Activated gamma-delta T cell (primary cell): ENCODE results near the gene TBXAS1.
"Not testable (repeated sequence)": the region's sequence is repeated elsewhere in the genome, so short reads cannot be mapped to it uniquely, and the experiment has no call there.

ENCODE experiments used
- DNase-seq: peaks from one replicate; lab custom pipeline; 2025; lab: John Stamatoyannopoulos, UW

The TBXAS1 gene

GRCh38 chr7:139827042-139827441 is 2.0 kb upstream of the TBXAS1 start:
- DNase-seq: no peak

DNA sequence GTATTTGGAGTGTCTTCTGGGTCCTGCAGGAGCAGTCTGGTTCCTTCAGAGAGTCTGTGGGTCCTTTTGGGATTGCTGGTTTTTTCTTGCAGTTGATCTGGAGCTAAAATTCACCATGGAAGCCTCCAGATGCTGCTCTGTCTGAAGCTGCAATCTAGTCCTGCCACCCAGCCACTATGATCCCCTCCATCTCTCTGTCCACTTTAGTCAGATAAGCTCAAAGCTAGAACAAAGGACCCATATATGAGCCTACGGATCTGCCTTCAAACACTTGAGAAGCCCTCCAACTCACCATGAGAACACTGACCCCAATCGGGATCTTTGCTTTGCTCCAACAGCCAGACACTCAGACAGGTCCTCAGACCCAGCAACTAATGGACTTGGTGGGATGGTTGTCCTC is 618 bp upstream of the TBXAS1 start:
- DNase-seq: no peak

GRCh38 chr7:139829775-139830117 is 682 bp downstream of the TBXAS1 start:
- DNase-seq: no peak

- no peak for DNase-seq
These were observed 1.2 kb downstream of the TBXAS1 start for GRCh38 chr7:139830292-139830691.

GRCh38 chr7:139830782-139831501 is 1.9 kb downstream of the TBXAS1 start:
- DNase-seq: no peak

DNA sequence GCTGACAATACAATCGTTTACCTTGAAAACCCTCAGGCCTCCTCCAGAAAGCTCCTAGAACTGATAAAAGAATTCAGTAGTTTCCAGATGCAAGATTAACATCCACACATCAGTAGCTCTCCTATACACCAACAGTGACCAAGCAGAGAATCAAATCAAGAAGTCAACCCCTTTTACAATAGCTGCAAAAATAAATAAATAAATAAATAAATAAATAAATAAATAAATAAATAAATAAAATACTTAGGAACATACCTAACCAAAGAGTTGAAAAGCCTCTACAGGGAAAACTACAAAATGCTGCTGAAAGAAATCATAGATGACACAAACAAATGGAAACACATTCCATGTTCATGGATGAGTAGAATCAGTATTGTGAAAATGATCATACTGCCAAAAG is 6.8 kb downstream of the TBXAS1 start:
- not testable (repeated sequence) for DNase-seq

GRCh38 chr7:139837291-139837690 is 8.2 kb downstream of the TBXAS1 start:
- not testable (repeated sequence) for DNase-seq

DNA sequence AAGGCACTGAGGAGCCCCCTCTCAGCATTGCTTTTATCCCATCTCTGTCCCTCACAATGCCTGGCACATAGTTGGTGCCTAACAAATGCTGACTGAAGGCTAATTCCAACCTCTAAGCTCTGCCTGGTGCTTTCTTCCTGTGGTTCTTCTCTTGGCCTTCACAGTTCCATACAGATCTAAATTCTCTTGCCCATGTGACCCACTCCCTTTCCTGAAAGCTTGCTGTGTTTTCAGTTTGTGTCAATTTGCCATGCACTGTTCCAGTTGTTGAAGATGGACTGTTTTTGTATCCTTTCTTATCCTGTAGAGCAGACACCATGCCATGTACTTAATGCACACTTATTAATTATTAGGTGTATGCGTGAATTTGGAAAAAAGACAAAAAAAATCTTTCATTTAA is 9.2 kb downstream of the TBXAS1 start:
- DNase-seq: no peak

GRCh38 chr7:139838876-139839275 is 9.8 kb downstream of the TBXAS1 start:
- no peak for DNase-seq

DNA sequence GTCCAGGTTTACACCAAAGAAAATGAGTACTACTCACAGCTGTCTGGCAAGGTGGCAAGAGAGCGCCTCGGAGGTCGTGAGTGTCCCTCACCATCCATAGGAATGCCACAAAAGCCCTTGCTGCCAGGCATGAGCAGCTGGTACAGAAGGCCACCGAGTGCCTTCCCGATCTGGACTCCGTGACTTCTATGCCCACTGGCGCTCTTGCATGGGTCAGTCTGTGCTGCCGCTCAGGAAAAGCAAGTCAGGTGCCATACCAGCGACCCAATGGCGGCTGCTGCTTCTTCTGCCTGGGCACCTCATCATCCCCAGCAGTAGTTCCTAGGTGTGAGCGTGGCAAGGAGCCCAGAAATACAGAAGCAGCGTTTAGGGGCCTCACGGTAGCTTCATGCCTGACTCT is 11.7 kb downstream of the TBXAS1 start:
- DNase-seq: no peak

- DNase-seq: no peak
These were observed 13.5 kb downstream of the TBXAS1 start for GRCh38 chr7:139842401-139843210.

GRCh38 chr7:139843211-139843537 is 14.1 kb downstream of the TBXAS1 start:
- not testable (repeated sequence) for DNase-seq

GRCh38 chr7:139844779-139845442 is 15.8 kb downstream of the TBXAS1 start:
- no peak for DNase-seq

GRCh38 chr7:139845443-139845805 is 16.4 kb downstream of the TBXAS1 start:
- DNase-seq: no peak

- no peak for DNase-seq
These were observed 17.2 kb downstream of the TBXAS1 start for GRCh38 chr7:139846297-139846696.

GRCh38 chr7:139848274-139848673 is 19.2 kb downstream of the TBXAS1 start:
- no peak for DNase-seq

- DNase-seq: no peak
These were observed 21.8 kb downstream of the TBXAS1 start for GRCh38 chr7:139850906-139851305.

DNA sequence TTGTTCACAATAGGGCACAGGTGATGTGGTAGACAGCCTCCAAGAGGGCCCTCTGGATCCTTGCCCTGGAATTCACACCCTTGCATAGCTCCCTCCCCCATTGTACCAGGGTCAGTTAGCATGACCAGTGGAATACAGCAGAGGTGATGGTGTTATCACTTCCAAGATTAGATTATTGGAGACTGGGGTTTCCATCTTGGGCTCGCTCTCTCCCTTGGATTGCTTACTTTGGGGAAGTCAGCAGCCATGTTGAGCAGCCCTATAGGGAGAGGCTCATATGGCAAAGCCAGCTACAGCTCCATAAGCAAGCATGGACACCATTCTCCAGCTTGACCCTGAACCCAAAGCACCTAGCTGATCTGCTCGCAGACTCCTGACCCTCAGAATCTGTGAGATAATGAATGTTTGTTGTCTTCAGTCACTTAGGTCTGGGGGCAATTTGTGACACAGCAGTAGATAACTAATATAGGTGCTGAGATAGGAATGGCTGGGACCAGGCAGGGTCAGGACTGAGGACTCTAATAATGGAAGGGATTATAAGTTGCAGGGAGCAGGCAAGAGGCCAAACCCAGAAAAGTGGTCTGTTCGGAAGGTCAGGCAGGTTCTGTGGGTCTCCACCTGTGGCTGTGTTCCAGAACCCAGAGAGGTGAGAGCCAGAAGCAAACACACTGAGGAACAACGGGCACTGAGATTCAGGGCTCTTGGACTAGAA is 22.9 kb downstream of the TBXAS1 start:
- DNase-seq: no peak

DNA sequence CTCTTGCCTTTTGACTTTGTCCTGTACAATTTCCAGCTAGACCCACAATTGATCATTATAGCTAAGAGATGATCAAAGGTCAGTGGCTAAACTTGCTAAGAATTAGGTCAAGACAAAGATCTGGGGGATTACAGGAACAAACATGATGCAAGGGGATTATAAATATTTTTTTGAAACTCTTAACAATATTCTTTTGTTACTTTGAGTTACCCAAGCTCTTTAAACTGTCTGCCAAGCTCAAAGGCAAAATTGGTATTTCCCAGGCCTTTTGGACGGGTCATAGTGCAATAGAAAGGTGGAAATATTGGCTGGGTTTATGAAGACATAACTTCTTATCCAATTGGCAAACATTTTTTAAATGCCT is 23.4 kb downstream of the TBXAS1 start:
- DNase-seq: no peak

DNA sequence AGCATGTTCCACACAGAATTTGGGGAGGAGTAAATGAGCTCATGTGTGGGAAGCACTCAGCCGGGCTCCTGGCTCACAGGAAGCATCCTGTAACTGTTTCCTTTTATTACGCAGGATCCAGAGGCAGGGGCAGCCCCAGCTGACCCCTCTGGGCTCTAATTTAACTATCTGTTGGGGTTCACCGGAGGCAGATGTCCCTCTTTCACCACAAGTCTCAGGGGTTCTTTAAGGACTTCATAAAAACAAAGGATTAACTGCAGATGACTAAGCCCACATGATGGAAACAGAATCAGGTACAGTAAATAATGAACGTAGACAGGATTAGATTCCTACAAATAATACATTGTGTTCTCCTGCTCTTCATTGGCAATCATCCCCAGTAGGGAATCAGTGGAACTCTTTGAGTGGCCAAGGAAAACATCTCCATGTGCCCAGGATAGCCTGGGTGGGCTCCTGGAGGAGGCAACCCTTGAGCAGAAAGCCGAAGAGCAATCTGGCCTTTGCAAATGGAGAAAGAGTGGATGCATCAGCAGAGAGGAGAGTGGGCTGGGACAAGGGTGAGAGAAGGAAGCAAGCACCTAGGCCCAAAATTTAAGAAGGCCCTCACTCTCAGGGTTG is 24.6 kb downstream of the TBXAS1 start:
- DNase-seq: no peak

DNA sequence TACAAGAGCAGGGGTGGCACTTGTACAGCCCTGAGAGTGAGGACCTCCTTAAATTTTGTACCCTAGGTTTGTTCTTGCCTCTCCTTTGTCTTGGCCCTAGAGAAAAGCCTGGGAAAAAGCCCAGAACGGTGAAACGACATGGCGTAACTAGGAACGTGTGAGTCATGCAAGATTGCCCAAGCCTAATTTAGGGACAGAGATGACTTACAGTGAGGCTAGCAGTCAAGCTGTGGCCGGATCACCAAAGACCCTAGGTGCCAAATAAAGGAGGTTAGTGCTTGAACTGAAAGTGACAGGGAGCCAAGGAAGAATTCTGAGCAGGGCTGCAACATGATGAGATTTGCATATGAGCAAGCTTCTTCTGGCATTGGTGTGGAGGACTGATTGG is 25.1 kb downstream of the TBXAS1 start:
- DNase-seq: no peak

GRCh38 chr7:139854803-139855497 is 25.9 kb downstream of the TBXAS1 start:
- no peak for DNase-seq
